ENCODE measurements around the gene C10orf143.
A peak's percentile ranks its signal among the peaks of the same experiment; 100 is the strongest.
"Not testable (repeated sequence)": the region's sequence is repeated elsewhere in the genome, so short reads cannot be mapped to it uniquely, and the experiment has no call there.

Gene C10orf143

DNA sequence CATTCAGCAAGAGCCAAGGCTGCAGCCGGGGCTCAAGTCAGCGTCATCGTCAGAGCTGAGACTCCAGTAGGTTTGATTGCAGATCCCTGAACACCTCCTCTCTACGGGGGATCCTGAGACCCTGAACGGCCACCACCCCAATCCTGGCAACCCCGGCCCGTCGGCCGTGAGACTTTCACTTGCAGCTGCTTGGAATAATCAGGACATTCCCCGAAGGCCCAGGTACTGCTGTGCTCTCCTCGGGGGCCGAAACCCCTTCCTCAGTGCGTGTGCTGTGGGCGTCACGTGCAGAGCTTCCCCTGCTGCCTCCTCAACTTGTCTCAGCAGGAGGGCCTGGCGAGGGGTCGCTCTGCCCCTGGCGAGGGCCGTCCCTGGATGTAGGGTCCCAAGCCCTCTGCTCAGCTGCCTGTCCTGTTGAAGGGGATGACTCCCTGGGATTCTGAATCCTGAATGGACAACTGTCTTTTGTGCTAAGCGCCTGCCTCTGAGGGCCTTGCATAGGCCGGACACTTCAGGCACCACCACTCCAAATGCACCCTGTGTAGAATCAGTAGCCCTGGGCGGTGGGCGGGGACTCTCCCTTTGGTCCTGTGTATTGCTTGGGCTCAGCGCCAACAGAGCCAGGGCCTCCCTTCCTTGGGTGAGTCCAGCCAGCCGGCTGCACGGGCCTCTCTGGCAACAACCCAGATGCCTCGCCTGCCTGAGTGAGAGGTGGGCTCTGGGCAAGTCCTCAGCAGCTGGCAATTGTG is 82.7 kb downstream of the C10orf143 start:
- DNase-seq: no peak

DNA sequence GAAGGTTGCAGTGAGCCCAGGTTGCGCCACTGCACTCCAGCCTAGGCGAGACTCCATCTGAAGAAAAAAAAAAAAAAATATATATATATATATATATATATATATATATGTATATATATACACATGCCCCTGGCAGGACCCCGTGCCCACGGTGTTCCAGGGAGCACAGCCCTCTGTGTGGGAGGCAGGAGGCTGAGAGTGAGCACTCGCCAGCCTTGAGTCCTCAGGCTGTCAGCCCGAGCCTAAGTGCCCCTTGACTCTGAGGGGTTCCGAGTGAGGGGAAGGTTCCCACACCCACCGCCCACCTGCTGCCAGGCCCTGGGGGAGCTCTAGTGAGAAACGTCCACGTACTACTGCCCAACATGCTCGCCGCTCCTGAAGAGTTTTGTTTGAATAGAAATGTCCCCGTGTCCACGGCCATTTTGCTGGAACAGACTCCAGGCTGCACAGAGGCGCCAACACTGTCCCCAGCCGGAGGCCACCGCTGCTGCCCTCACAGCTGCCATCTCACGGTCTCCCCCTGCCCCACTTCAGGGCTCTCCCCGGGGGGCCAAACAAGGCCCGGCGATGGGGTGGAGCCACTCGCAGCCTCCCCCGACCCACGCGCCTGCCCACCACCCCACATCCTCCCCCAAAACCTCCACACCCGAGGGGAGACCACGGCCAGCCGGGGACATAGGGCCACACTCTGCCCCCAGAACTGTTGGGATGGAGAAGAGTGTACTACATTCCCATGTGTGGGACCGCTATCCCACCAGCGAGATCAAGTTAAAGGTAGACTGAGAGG is 83.8 kb downstream of the C10orf143 start:
- no peak for DNase-seq

DNA sequence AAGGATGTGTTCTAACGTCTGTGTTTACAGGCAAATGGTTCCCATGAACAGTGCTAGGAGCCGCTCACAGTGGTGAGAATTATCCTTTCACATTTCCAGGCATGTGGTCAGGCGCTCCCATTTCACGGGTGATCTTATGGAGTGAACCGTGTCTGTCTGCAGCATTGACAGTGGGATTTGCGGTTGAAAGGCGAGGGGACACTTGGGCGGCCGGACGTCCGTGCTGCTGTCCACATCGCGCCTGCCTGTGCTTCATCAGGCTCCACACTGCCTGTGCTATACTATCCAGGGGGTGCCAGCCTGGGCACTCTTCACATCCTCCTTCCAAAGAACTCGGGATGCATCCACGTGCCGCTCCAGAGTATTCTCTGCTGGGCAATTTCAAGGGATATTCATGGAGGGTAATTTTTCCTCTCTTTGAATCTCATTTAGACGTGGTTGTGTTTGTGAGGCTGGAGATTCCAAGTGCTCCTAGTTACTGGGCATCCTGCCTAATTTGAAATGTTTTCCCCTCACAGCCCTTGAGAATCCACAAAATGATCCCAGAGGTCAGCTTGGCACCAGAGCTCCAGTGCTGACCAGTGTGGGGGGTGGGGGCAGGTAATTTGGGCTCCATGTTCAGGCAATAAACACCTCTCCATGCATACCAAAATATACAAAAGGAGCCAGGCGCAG is 84.7 kb downstream of the C10orf143 start:
- DNase-seq: no peak

DNA sequence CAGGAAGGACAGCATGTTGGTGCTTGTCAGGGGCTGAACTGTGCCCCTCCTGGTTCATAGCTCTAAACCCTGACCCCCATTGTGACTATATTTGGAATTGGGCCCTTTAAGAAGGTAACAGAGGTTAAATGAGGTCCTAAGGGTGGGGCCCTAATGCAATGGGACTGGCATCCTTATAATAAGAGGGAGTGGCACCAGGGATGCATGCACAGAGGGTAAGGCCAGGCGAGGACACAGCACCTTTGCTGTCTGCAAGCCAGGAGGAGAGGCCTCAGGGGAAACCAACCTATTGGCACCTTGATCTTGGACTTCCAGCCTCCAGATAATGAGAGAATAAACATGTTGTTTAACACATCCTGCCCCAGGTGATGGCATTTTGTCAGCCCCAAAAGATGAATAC is 85.3 kb downstream of the C10orf143 start:
- DNase-seq: no peak

DNA sequence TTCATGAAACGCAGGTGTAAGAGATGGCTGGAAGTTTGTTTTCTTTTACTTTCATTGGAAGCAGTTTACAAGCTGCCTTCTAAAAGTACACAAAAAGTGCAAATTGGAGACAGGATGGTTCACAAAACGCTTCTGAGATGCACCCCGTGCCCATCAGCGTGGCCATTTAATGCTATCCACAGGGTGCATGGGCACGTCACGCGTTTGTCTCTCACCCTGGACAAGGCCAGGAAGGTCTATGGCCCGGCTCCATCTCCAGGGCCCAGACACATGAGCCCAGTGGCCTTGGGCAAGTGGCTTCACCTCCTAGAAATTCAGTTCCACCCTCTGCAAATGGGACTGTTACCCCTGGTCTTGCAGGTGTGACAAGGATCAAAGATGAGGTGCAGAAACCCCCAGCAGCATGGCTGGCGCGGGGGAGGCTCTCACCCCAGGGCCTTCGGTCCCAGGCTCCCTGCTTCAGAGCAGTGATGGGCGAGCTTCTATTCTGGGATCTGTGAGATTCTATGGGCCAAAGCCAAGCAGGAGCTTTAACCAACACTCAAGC is 85.8 kb downstream of the C10orf143 start:
- no peak for DNase-seq

DNA sequence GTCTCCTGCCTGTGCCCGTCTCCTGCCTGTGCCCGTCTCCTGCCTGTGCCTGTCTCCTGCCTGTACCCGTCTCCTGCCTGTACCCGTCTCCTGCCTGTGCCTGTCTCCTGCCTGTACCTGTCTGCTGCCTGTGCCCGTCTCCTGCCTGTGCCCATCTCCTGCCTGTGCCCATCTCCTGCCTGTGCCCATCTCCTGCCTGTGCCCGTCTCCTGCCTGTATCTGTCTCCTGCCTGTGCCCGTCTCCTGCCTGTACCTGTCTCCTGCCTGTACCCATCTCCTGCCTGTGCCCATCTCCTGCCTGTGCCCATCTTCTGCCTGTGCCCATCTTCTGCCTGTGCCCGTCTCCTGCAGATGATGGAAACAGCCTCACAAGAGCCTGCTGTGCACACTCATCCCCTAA is 86.3 kb downstream of the C10orf143 start:
- DNase-seq: not testable (repeated sequence)

DNA sequence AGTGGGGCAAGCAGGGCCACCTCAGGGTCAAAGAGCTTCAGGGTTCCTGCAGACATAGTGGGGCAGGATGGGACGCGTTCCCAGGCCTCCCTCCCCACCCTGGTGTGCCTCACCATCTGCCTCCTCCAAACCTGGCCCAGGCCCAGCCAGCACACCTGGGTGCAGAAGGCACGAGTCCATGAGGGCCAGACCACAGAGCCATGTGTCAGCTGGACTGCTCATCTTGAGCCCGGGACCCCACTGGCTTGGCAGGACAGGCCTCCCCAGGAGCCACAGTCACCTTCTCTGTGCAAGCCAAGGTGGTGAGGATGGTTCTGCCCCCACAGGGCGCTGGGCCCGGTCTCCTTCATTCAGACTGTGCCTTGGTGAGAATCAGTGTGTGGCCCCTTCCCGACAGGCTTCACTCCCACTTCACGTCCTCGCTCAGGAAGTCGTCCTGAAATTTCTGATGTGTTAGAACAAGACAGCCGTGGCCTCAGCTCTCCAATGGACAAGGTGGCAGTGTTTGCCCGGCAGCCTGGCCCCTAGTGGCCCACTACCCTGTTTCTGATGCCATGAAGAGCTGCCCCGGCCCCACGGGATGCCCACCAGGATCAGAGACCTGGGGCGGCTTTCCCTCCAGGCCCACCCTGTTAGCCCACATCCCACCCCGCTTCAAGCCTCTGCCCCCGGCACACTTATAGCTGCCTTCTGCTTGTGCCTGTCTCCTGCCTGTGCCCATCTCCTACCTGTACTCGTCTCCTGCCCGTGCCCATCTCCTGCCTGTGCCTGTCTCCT is 87.0 kb downstream of the C10orf143 start:
- no peak for DNase-seq

DNA sequence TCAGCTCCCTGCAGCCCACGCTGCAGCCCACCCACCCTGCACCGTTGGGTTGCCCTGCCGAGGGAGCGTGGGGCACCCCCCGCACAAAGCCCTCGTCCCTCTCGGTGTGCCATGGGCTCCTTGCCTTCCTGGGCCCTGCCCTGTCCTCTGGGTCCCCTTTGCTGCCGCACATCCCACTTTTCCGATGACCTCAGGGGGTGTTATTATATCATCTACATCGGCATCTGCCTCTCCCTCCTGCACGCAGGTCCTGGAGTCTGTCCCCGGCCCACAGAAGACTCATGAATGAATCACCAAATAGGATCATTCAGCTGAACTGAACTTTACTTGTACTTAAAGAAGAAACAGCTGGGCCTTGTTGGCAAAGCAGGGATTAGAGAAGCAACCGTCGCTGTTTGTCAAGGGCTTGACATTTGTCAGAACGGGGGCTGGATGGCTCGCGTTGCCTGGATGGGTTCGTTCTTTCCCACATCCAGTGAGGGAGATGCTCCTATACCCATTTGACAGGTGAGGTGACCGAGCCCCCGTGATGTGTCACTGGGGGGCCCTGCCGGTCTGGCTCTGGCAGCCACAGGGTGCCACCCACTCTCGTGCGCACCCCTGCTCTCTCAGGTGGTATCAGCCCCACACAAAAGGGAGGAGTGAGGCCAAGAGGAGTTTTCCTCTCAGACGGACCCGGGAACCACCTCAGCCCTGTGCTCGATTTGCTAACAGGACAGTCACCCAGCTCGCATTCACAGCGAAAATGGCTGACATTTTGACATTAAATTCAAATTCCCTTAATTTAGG is 87.9 kb downstream of the C10orf143 start:
- DNase-seq: peak; percentile 20

DNA sequence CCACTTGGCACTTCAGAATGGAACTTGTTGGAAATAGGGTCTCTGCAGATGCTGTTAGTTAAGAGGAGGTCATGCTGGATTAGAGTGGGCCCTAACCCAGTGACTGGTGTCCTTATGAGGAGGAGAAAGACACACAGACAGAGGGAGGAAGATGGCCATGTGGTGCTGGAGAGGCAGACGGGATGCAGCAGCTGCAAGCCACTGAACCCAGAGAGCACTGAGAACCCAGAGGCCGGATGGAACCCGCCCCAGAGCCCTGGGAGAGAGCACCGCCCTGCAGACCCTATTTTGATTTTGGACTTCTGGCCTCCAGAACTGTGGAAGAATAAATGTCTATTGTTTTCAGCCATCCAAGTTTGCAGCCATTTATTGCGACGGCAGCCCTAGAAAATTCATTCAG is 88.5 kb downstream of the C10orf143 start:
- no peak for DNase-seq

DNA sequence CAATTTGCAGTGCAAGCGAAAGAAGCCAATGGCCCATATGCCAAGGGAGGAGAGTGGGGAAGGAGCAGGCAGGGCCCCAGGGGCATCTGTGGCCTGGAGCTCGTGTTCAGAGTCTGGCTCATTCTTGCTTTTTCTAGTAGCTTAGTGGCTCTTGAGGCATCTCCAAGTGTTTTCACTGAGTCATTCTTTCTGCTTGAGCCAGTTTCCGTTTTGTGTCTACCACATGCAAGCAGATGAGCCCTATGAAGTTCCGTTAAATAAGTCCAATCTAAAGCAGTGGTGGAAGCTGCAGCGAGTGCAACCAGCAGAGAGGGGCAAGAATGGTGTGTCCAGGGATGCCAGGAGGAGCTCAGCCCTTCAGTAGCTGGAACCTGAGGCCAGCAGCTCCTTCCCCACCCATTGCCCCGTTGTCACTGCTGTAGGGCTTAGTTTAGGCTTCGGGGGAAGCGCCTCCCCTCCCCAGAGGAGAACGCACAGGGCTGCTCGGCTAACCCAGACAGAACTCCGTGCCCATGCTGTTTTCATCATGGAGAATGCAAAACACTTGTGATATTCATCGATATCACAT is 89.2 kb downstream of the C10orf143 start:
- DNase-seq: peak; percentile 24

DNA sequence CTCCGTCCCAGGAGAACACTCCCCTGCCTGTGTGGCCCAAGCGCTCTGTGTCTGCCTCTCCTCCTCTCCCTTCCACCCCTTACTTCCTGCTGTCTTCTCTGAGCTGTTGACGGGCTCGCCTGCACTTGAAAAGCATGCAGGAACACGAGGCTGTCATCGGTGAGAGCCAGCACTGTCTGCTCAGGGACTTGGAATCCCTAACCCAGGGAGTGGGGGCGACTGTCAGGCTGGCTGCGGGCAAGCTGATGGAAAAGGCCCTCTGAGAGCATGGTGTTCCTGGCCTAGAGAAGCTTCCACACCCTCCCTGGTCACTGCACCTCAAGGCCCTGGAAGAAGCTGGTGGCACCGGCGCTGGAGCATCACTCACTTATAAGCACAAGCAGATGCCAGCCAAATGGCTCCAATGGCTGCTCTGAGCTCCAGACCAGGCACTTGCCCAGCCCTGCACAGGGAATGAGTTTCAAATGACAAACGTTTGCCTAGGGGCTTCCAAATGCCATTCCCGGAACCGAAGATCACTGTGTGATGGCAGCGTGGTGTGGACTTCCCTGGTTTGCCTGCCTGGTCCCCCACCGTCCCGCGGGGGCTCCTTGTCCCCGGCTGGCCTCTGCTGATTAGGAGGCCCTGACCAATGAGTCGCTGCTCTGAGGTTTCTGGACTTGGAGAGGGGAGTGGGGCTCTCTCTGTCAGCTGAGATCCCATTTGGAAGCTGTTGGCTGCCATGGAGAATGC is 89.8 kb downstream of the C10orf143 start:
- no peak for DNase-seq

DNA sequence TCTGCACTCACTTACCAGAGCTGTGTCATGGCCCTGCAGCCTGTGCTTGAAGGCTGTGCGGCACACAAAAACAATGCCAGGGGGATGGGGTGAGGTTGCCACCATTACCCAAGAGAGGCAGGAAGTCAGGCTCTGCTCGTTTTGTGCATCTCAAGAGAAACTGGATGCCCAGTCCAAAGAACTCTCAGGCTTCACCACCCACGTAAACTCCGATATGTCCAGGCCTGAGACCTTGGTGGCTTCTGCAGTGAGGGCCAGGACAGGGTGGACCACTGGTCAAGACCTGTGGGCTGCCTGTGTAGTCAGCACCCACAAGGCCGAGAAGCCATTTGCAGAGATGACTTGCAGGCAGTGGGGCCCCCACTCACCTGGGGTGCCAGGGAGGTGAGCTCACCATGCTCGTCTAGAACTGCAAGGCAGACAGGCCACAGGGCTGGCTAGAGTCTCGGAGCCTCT is 91.9 kb downstream of the C10orf143 start:
- DNase-seq: no peak

DNA sequence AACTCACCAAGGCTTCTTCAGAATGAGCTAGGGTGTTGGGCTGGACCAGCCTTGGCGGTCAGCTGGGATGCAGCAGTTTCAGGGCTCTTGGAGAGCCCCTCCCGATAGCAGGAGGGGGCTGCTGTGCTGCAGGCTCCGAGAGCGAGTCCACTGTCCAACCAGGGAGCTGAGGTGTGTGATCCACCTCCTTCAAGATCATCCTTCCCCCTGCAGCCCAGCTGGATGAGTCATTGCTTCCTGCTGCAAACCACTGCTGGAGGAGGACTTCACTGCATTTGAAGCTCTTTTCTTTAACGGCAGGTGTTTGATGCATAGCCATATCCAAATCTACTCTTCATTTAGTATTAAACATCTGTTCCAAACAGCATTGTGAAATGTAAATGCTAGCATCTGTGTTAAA is 92.4 kb downstream of the C10orf143 start:
- DNase-seq: no peak

DNA sequence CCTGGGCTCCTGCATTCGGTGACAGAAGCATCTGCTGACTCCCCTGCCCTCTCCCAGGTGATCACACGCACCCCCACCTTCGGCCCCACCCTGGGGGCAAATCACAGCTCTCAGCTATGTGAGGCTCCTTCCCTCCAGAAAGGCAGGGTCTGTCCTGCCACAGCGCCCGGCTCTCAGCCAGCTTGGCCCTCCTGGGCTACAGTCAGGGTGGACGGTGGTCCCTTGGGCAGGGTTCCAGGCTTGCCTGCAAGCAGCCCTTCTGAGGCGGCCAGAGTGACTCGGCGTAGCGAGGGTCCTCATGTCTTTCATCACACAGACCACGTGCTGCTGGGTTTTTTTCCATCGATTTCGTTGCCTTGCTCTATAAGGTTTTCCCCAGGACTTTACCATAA is 93.0 kb downstream of the C10orf143 start:
- no peak for DNase-seq

DNA sequence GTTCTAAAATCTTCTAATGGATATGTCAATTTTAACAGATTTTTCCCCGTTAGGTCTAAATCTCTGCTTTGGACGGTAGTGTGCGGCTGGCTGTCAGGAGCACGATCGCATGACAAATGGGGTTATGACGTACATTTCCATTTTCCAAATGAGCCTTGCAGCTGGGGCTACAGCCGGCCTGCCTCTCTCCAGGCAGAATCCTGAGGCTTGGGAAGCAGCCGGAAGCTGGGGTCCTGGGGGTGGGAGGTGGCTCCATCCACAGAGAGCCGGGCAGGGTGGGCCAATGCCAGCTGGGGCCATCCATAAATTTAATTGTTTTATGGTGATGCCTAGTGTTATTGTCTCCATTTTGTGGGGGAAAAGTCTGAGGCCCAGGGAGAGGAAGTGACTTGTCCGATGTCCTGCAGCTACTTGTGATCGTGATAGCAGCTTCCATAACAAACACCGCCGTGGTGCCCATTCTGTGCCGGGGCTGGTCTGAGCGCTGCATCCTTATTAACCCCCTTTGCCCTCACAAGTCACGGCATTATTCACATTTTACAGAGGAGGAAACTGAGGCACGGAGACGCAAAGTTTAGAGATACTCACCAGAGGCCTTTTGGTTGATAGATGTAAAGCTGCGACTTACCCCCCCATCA is 93.5 kb downstream of the C10orf143 start:
- DNase-seq: no peak

DNA sequence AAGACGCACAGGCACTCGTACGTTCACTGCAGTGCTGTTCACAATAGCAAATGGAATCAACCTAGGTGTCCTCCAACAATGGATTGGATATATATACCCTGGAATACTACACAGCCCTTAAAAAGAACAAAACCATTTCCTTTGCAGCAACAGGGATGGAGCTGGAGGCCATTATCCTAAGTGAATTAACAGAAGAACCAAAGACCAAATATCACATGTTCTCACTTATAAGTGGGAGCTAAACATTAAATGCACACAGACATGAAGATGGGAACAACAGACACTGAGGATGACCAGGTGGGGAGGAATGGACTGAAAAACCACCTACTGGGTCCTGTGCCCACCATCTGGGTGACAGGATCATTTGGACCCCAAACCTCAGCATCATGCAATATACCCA is 94.5 kb downstream of the C10orf143 start:
- no peak for DNase-seq

DNA sequence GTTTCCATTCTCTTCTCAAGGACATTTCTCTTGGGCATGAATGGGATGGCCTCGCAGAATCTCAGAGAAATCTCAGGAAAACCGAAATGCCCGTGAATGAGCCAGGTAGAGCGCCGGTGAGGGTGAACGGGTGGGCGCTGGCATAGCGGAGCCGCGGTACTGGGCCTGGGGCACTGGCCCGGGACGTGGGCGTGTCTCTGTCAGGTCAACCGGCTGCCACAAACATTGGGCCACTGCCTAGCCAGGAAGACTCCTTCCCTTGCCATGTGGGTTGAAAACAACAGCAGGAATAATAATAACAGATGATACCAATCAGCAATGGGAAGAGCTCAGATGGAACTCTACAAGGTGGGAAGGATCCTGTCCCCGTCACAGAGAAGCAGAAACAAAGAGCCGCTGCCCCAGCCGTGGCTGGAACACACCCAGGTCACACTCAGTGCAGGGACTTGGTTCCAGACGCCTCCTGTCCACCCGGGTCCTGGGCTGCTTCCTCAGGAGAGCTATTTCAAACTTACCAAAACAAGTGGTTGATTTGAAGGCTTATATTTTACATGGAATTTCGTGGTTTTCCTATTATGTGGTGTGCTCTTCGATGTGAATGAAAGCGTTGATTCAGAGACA is 95.4 kb downstream of the C10orf143 start:
- no peak for DNase-seq

DNA sequence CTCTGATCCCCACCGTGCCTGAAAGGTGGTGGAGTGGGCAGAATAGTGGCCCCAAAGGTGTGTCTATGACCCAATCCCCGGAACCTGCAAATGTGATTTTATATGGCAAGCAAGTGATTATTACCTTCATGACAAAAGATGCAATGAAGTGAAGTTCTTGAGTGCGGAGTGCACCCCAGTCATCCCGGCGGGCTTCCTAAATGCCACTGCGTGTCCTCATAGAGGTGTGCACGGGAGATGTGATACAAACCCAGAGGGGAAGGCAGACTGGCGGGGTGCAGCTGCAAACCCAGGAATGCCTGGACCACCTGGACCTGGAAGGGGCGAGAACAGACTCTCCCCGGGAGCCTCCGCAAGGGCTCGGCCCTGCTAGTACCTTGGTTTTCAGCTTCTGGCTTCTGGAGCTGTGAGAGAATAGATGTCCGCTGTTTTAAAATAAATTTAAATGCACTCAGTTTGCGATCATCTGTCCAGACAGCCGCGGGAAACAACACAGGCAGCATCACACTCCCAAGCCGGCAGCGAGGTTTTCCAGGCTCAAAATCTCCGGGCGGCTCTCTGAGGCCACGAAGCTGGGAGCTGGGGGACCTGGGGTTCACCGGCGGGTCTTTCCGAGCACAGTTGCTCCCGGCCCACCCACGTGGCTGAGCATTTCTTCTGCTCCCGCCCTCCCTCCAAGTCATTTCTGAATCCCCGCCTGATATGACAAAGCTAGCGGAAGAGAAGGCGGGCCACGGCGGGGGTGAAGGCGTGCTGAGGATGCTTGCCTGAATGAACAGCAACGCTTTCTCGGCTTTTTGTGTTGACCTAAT is 96.2 kb downstream of the C10orf143 start:
- peak; percentile 60 for DNase-seq

Data from eye (tissue), 1 donor.